Mucosa of rectum (tissue), 2 donors: ENCODE results near the gene MVB12B.
A peak's percentile ranks its signal among the peaks of the same experiment; 100 is the strongest.

ENCODE experiments used
- H3K27ac ChIP-seq, 2 donors: one replicate each; pipeline ENCODE4 v1.7.0; 2013; ENCODE audit warnings: inconsistent platforms in 2 of 2, low read depth in 2 of 2, low read length in 2 of 2
- H3K27me3 ChIP-seq, 2 donors: one replicate each; pipeline ENCODE4 v1.7.0; 2013; ENCODE audit warnings: low read length in 2 of 2; ENCODE audit not compliant: control insufficient read depth in 2 of 2, insufficient read depth in 2 of 2
- H3K36me3 ChIP-seq, 2 donors: one replicate each; pipeline ENCODE4 v1.7.0; 2013; ENCODE audit warnings: low read length in 2 of 2; ENCODE audit not compliant: control insufficient read depth in 2 of 2, insufficient read depth in 2 of 2
- H3K4me1 ChIP-seq, 2 donors: one replicate each; pipeline ENCODE4 v1.7.0; 2013; ENCODE audit warnings: low read length in 2 of 2, mild to moderate bottlenecking in 1 of 2; ENCODE audit not compliant: control insufficient read depth in 2 of 2, insufficient read depth in 2 of 2
- H3K4me3 ChIP-seq, 2 donors: one replicate each; pipeline ENCODE4 v1.7.0; 2013; ENCODE audit warnings: low read length in 2 of 2
- H3K9ac ChIP-seq, 2 donors: one replicate each; pipeline ENCODE4 v1.7.0; 2013; ENCODE audit warnings: low read length in 2 of 2, low read depth in 1 of 2, mild to moderate bottlenecking in 1 of 2
- H3K9me3 ChIP-seq, 2 donors: one replicate each; pipeline ENCODE4 v1.7.0; 2013; ENCODE audit warnings: low read length in 2 of 2; ENCODE audit not compliant: control insufficient read depth in 2 of 2
- donor health status: healthy.
- donor health status: Normal muscosa, but diverticular disease.

The MVB12B gene

DNA sequence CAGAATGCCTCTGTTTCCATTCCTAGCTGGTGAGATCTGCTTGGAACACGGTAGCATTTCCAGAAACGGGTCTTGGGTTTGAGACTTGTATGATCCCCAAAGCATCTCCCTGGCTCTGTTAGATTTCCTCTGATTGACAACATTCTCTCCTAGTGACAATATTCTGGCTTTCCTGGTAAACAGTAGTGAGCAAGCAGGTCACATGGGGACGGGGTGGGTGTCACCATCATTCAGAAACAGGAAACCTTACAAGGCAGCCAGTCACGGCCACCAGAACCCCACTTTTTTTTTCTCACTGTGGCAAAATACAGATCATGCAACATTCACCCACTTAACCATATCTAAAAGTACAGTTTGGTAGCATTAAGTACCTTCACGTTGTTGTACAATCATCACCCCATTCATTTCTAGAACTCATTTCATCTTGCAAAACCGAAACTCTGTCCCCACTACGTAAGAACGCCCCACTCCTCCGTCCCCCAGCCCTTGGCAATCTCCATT is 197.0 kb downstream of the MVB12B start:
- Histone ChIP-seq H3K4me1 (peaks cover 0 to 2% of the 10 kb centered on the region in 2 donors), H3K9me3 (no peaks in the 10 kb centered on the region), H3K9ac (no peak overlapping the region), H3K27ac (peak overlapping the region in 1 of 2 donors; percentile 58), H3K4me3 (peak overlapping the region in 1 of 2 donors; percentile 33), H3K27me3 (peaks cover 22 to 32% of the 10 kb centered on the region in 2 donors), H3K36me3 (no peaks in the 10 kb centered on the region)

GRCh38 chr9:126524353-126525077 is 197.9 kb downstream of the MVB12B start:
- peaks cover 0 to 2% of the 10 kb centered on the region in 2 donors for H3K4me1 ChIP-seq
- no peaks in the 10 kb centered on the region for H3K36me3 ChIP-seq
- H3K27me3 ChIP-seq = peaks cover 17 to 25% of the 10 kb centered on the region in 2 donors
- H3K9me3 ChIP-seq = no peaks in the 10 kb centered on the region
- no peak overlapping the region for H3K9ac ChIP-seq
- H3K4me3 ChIP-seq = no peak overlapping the region
- H3K27ac ChIP-seq = no peak overlapping the region

GRCh38 chr9:126526218-126527108 is 199.8 kb downstream of the MVB12B start:
- Histone ChIP-seq H3K27ac (no peak overlapping the region), H3K9ac (no peak overlapping the region), H3K4me1 (peaks cover 0 to 2% of the 10 kb centered on the region in 2 donors), H3K27me3 (peaks cover 20 to 25% of the 10 kb centered on the region in 2 donors), H3K4me3 (no peak overlapping the region), H3K9me3 (no peaks in the 10 kb centered on the region), H3K36me3 (no peaks in the 10 kb centered on the region)

GRCh38 chr9:126527109-126527825 is 200.6 kb downstream of the MVB12B start:
- H3K4me1 ChIP-seq = peaks cover 0 to 7% of the 10 kb centered on the region in 2 donors
- no peak overlapping the region for H3K9ac ChIP-seq
- H3K27me3 ChIP-seq = peaks cover 15 to 22% of the 10 kb centered on the region in 2 donors
- H3K4me3 ChIP-seq = no peak overlapping the region
- no peaks in the 10 kb centered on the region for H3K9me3 ChIP-seq
- no peak overlapping the region for H3K27ac ChIP-seq
- H3K36me3 ChIP-seq = no peaks in the 10 kb centered on the region

DNA sequence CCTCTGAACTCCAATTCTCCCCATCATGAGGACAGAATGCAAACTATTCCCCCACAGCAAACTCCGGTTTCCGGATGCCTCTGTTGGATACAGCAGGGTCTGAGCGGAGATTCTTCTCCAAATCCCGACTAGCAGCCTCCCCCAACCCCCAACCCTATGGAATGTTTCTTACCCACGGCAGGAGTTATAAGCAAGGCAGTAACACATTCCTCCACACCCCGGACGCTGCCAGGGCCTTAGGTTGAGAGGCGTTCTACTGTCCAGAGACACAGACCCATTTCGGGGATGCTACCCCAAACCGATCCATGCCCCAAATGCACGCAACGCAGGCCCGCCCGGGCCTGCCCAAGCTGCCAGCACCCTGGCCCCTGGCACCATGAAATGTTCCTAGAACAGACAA is 201.5 kb downstream of the MVB12B start:
- H3K27me3 ChIP-seq = peaks cover 12 to 22% of the 10 kb centered on the region in 2 donors
- no peaks in the 10 kb centered on the region for H3K36me3 ChIP-seq
- no peak overlapping the region for H3K9ac ChIP-seq
- H3K4me3 ChIP-seq = no peak overlapping the region
- H3K4me1 ChIP-seq = peaks cover 0 to 7% of the 10 kb centered on the region in 2 donors
- no peak overlapping the region for H3K27ac ChIP-seq
- H3K9me3 ChIP-seq = no peaks in the 10 kb centered on the region

DNA sequence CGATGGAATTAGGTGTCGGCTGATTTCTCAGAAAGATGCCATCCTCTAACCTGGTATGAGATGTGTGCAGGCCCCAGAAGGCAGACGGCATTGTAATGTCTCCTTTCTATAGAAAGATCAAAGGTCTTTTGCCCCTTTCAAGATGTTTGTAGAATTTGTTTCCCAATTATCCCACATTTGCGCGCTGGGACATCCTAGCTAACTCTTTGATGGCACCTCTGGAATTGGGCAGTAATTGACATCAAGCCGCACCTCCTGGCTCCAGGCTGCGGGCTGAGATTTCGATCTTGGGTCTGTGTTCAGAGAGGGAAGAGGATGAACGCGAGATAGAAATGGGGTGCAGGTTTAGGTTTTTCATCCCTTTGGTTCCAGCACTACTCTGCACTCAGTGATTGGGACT is 202.3 kb downstream of the MVB12B start:
- Histone ChIP-seq H3K4me1 (peaks cover 0 to 7% of the 10 kb centered on the region in 2 donors), H3K4me3 (no peak overlapping the region), H3K9ac (no peak overlapping the region), H3K27ac (no peak overlapping the region), H3K36me3 (no peaks in the 10 kb centered on the region), H3K27me3 (peaks cover 14 to 21% of the 10 kb centered on the region in 2 donors), H3K9me3 (no peaks in the 10 kb centered on the region)

DNA sequence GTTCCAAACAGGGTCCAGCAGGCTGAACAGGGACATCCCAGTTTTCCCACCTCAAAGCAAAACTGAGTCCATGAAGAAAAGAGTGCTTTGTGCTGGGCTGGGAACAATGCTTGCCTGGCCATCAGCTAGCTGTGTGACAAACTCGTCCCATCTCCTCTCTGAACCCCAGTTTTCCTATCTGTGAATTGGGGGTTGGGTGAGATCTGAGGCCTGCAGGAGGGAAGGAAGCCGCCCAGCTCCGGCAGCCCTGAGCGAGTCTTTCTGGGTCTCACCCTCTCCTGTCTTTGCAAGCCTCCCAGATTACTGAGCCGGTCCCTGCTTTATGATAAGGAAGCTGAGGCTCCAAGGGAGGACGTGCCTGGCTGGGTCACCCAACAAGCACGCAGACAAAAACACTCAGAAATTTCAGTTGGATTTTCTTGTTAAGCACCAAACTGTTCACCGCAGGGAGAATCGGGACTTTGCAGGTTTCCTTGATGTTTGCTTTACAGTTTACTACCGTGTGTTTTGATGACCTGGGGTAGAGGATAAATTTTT is 204.5 kb downstream of the MVB12B start:
- Histone ChIP-seq H3K9ac (no peak overlapping the region), H3K27ac (no peak overlapping the region), H3K4me1 (peaks cover 0 to 5% of the 10 kb centered on the region in 2 donors), H3K9me3 (no peaks in the 10 kb centered on the region), H3K27me3 (peaks cover 17% of the 10 kb centered on the region in 2 donors), H3K36me3 (no peaks in the 10 kb centered on the region), H3K4me3 (no peak overlapping the region)

- H3K27me3 ChIP-seq = peaks cover 14 to 18% of the 10 kb centered on the region in 2 donors
- H3K4me3 ChIP-seq = no peak overlapping the region
- H3K9ac ChIP-seq = no peak overlapping the region
- H3K36me3 ChIP-seq = no peaks in the 10 kb centered on the region
- peaks cover 0 to 5% of the 10 kb centered on the region in 2 donors for H3K4me1 ChIP-seq
- H3K9me3 ChIP-seq = no peaks in the 10 kb centered on the region
- no peak overlapping the region for H3K27ac ChIP-seq
These were observed 205.0 kb downstream of the MVB12B start for GRCh38 chr9:126531591-126531990.

DNA sequence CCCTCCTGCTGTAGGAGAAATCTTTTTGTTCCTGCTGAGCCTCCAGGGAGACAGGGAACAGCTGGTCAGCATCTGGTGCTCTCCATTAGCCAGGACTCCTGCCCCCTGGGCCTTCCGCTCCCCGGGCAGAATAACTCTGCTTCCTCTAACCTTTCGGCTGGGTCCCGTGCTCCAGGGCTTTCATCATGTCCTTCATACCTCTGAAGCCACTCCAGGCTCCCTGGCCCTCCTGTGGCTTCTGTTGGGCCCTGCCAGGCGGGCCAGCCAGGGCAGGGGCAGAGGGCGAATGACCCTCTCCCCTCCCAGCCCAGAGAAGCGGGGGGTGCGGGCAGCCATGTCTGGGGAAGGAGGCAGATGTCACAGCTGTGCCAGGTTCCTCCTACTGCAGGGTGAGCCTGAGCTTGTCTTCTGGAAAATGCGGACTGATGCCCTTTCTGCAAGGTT is 205.4 kb downstream of the MVB12B start:
- Histone ChIP-seq H3K4me1 (peaks cover 0 to 5% of the 10 kb centered on the region in 2 donors), H3K27ac (no peak overlapping the region), H3K9me3 (no peaks in the 10 kb centered on the region), H3K9ac (no peak overlapping the region), H3K4me3 (no peak overlapping the region), H3K27me3 (peaks cover 12 to 18% of the 10 kb centered on the region in 2 donors), H3K36me3 (no peaks in the 10 kb centered on the region)
